OCI-M2 (cell line): ENCODE data around the gene SCAMP5.

Experiments used
- DNase-seq: peaks from one replicate; lab custom pipeline; 2025; ENCODE audit not compliant: unreplicated experiment; lab: John Stamatoyannopoulos, UW

Gene SCAMP5

DNA sequence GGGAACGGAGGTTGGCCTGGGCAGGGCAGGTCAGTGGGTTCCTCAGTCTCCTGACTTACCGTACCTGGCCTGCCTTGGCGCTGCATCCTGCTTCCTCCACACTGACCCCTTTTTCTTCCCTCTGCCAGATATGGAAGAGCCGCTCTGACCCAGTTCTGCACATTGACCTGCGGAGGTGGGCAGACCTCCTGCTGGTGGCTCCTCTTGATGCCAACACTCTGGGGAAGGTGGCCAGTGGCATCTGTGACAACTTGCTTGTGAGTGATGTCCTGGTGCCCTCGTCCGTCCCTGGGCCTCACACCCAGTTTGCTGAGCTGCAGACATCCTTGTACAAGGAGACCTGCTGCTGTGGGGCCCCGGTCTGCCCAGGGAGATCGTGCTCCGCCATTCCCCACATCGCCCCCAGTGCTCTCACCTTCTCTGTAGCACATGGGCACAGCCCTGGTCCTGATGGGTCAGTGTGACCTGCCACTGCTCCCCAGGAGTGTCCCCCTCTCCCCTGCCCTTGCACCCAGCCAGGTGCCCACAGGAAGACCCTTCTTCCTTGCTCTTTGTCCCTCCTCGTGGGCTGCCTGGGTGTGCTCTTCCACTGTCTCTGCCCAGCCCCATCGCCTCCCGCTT lies 49.0 kb downstream of the SCAMP5 start:
- DNase-seq = no peak

DNA sequence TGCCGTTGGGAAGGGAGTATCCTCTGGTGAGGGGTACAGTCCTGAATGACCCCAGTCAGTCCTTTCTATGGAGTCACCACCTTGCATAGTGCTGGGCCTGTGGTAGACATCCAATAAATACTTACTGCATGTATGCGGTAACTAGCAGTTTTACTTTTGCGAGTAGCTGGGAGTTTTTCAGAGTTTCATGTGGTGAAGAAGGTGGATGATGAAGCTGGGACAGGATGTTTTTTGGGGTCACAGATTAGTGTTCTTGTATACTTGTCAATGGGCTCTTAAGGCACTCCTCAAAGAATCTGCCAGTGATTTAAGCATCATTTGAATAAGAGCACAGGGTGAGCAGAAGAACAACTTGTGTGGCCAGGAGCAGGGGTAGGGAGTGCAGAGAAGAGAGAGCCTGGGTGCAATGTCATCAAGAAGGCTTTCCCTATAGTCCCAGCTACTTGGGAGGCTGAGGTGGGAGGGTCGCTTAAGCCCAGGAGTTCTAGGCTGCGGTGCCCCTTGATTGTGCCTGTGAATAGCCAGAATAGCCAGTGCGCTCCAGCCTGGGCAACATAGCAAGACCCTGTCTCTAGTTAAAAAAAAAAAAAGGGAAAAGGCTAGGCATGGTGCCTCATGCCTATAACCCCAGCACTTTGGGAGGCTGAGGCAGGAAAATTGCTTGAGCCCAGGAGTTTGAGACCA lies 50.1 kb downstream of the SCAMP5 start:
- no peak for DNase-seq

DNA sequence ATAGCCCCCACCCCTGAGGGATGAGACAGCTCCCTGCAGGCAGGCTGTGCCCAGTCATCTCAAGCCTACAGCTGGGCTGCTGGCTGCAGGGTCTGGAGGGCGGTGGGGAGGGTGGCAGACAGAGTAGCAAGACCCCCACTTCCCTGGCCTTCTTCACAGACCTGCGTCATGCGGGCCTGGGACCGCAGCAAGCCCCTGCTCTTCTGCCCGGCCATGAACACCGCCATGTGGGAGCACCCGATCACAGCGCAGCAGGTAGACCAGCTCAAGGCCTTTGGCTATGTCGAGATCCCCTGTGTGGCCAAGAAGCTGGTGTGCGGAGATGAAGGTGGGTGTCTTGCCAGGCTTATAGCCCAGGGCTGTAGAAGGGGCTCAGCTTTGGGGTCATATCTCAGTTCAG lies 53.0 kb downstream of the SCAMP5 start:
- DNase-seq = no peak

DNA sequence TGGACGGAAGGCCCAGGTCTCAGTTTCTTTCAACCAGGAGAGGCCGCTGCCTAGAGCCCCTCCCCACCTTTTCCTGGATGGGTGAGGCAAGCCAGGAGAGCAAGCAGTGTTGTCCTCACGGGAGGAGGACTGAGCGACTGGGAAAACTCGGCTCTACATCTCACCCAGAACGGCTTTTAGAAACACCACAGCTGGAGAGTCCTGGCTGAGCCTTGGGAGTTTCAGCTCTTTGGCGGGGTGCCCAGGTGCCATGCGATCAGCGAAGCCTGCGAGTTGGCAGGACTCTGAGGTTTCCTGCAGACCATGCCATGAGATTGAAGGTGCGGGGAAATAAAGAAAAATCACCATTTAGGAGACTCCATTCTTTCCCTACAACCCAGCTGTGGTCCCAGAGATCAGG lies 54.0 kb downstream of the SCAMP5 start:
- DNase-seq = no peak

DNA sequence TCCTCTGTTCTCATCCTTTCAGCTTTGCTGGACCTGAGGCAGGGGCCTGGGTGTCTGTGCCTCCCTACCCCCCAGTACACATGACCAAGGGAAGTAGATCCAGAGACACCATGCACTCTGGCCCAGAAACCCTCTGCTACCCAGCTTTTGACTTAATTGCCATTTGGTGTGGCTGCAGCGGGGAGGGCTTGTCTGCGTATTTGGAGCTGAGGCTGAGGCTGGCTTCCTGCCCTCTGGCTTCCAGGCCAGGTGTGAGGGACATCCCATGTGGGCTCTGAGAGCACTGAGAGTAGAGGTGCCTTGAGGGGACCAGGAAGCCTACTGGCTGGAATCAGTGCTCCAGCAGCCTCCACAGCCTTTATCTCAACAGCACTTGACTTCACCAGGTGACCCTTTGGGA lies 54.9 kb downstream of the SCAMP5 start:
- no peak for DNase-seq

DNA sequence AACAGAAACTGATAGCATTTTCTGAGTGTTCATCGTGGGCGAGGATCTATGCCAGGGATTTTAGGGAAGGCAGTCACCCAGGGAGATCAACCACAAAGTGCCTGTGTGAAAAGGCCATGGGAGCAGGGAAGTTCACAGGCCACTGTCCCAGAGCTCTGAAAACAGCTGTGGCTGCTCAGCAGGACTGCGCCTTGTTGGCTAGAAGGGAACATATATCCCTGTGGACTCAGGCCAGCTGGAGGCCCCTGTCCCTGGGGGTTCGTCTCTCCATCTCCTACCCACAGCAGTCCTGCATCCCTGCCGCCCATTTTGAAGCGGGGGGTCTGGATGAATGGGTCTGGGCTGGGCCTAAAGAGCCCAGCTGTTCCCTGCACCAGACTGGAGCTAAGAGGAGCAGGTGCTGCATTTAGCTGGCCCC lies 55.8 kb downstream of the SCAMP5 start:
- DNase-seq = no peak

DNA sequence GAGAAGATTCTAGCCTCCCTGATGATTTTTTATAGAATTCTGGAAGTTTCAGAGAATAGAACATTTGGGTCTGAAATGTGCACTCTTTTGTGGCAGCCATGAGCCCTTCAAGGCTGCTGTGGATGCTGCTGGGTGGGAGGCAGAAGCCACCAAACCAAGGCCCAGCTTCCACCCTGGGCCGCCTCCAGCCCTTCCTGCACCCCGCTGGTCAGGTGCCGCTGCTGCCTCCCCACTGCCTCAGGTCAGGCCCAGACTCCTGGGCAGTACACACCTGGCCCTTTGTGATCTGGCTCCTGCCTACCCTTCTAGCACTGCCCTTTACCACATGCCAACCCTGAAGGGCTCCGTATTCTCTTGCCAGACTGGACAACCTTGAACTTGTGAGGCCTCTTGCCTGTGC lies 56.3 kb downstream of the SCAMP5 start:
- no peak for DNase-seq

DNA sequence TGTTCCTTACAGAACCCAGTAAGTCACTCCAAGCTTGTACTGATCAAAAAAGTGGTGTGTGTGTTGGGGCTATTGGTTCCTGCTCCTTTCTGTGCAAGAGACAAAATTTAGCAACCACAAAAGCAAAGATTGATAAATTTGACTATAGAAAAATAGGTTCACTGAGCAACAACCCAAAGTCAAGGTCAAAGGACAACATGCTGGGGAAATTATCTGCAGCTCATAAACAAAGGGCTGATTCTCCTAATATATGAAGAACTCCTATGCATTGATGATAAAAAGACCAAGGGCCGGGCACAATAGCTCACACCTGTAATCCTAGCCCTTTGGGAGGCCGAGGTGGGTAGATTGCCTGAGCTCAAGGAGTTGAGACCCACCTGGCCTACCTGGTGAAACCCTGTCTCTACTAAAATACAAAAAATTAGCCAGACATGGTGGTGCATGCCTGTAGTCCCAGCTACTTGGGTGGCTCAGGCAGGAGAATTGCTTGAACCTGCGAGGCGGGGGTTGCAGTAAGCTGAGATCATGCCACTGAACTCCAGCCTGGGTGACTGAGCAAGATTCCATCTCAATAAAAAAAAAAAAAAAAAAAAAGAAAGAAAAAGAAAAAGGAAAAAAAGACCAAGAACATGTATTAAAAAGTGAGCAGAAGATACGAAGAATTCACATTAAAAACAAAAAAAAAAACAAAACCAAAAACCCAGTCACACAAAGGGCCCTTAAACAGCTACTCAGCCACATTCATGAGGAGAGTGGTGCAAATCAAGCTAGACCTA lies 57.8 kb downstream of the SCAMP5 start:
- DNase-seq = no peak

DNA sequence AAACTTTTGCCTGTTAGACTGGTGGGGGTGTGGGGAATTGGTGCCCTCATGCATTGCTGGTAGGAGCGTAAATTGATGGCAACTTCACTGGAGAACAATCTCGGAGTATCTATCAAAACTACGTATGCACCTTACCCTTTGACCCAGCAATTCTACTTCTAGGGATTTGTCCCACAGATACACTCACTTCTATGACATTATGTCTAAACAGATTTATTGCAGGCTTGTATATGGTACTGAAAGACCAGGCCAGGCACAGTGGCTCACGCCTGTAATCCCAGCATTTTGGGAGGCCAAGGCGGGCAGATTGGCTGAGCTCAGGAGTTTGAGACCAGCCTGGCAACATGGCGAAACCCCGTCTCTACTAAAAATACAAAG lies 58.4 kb downstream of the SCAMP5 start:
- DNase-seq = no peak

DNA sequence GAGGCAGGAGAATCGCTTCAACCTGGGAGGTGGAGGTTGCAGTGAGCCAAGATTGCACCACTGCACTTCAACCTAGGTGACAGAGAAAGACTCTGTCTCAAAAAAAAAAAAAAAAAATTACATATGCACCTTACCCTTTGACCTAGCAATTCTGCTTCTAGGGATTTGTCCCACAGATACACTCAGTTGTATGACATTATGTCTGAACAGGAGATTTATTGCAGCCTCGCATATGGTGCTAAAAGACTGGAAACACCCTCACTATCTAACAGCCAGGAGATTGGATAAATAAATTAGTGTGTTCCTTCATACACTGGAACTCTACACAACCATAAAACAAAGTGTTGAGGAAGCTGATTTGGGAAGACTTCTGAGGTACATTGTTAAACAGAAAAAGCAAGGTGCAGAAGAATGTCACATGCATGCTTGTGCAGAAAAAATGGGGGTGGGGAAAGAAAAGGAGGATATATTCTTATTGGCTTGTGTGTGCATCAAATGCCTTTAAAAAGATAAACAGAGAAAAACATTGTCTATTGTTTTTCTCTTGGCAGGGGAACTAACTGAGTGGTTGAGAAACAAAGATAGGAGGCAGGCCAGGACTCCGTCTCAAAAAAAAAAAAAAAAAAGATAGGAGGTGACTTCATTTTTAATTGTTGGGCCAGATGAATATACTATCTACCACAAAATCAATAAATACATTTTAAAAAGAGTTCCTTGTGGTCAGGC lies 59.0 kb downstream of the SCAMP5 start:
- DNase-seq = no peak

DNA sequence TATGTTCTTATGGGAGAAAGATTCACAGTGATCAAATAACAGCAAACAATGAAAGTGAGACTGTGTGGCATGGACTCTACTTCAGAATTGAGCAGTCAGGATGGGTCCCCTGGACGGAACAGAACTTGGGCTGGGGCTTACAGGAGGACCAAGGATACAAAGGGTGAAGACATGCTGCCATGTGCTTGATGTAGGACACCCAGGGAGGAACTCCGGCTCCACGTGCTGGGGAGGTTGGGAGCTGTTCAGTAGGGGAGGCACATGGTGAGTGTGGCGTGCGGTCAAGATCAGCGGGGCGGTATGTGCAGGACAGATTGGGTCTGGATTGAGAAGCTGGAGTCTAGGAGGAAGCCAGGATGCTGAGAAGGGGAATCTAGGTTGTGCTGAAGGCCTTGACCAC lies 60.7 kb downstream of the SCAMP5 start:
- no peak for DNase-seq

DNA sequence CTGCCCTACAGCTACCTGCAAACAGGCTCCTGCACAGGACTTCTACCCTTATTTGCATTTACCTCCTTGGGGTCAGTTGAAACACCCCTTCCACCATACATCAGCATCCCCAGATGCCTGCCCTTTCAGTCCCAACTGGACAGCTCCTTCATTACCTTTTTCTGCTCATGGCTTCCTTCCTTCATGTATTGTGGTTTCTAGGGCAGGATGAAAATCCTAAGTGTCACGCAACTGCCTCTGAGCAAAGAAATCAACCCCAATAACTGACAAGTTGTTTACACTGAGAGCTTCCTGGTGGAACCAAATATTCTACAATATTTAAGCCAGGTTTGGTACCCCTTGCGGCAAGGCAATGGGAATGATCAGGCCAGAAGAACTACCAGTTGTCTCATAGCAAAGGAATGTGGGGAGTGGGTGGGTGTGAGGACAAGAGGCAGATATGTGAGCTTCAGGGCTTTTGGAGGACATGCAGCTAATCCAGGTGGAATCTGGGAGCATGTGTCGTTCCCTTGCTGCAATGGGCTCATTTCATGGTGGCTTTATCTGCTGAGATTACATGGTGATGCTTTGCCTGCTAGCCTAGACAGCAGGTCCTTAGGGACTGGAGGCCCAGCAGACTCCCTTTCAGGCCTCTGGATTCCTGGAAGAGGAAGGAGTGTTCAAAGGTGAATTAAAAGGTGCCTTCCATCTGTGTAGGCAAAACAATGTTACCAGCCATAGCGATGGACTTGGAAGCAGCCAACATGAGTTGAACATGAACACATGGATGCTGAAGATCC lies 63.0 kb downstream of the SCAMP5 start:
- DNase-seq = no peak

DNA sequence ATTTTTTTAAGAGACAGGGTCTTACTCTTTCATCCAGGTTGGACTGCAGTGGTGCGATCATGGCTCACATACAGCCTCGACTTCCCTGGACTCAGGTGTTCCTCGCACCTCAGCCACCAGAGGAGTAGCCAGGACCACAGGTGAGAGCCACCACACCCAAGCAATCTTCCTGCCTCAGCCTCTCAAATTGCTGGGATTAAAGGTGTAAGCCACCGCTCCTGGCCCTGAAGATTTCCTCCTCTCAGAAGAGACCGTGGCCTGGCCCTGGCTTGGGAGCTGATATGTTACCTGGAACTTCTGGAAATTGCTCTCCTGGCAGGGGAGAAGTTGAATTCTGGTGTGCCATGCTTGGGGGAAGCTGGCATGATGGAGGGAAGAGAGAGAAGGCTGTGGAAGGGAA lies 64.2 kb downstream of the SCAMP5 start:
- no peak for DNase-seq

DNA sequence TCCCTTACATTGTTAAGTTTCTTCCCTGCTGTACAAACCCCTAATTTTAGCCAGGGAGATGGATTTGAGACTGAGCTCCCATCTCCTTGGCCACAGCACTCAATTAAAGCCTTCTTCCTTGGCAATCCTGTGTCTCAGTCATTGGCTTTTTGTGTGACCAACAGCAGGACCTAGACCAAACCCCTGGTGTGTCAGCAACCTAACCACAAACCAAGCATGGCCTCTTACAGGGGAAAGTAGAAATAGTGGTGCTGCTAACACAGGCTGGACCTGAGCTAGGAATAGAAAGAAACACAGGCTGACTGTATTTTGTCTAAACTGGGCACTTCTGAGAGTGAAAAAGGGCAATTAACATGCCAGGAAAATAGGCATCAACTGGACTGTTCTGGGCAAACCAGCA lies 65.9 kb downstream of the SCAMP5 start:
- peak; percentile 13 for DNase-seq

DNA sequence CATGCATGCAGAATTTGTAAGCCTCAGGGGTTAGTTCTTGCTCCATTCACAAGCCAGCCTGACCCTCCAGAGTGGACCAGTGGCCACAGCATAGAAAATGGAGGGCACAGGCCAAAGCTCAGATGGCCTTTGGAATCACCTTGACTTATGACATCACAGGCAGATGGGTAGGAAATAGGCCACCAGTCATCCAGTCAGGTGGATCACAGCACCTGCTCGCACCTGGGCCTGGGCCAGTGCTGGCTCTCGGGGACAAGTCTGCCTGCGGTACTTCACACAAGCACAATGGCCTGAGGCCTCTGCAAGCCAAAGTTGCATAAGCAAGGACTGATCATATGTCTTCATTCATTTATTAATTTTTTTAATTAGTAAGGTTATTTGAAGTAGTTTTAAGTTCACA lies 67.3 kb downstream of the SCAMP5 start:
- no peak for DNase-seq

DNA sequence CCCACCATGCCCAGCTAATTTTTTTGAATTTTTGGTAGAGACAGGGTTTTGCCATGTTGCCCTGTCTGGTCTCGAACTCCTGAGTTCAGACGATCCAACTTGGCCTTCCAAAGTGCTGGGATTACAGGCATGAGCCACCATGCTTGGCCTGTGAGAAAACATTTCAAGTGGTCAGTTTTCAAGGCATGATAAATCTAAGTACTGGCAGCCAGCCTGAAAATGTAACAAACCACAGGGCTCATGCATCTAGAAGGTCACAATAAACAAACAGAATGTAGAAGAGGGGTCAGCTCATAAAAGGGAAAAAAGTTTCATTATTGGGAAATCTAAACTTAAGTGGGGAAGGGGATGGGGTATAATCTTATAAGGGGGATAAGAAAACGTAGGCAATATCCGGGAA lies 68.0 kb downstream of the SCAMP5 start:
- DNase-seq = no peak

DNA sequence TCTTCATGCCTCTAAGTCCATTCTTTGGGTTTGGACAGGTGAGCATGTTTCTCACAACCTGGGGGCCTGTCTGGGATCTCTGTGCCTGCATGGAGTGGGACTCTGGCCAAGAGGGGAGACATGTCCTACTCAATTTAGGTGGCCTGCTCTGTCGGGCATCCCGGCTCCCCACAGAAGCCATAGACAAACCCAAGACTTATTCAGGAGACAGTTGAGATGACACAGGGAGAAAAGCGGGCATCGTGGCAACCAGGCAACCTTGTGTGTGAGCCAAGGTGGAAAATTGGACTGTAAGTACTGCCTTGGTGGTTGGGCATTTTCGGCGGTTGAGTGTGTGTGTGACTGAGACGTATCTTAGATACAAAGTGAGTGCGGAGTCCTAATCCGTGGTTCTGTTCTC lies 68.5 kb downstream of the SCAMP5 start:
- no peak for DNase-seq

DNA sequence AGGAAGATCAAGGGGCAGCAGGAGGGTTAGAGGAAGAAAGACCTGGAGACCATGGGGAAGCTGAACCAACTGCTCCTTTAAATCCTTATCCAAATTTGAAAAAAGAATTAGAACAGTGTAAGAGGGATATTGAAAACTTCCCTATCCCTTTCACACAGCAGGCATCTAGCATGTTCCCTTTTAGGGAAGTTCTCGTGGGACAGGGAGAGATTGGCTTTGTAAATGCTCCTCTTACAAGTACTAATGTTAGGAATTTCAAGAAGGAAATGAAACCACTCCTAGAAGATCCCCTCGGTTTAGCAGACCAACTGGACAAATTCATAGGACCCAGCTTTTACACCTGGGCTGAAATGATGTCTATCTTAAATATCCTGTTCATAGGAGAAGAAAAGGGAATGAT lies 69.5 kb downstream of the SCAMP5 start:
- DNase-seq = no peak

DNA sequence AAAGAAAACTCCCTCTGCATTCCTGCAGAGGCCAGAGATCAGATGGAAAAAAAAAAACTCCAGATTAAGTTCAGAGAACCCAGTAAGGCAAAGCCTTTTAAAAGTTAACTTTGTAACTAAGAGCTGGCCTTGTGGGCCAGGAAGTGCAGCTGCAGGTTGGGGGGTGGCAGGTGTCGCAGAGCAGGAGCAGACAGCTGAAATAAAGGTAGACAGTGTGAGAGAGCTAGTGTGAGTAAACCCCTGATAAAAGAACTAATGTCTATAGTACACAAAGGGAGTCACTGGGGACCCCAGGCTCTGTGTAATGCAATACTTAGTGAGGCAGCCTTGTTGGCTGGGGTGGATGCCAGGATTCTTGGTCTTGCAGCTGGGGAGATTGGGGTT lies 70.1 kb downstream of the SCAMP5 start:
- DNase-seq = no peak

DNA sequence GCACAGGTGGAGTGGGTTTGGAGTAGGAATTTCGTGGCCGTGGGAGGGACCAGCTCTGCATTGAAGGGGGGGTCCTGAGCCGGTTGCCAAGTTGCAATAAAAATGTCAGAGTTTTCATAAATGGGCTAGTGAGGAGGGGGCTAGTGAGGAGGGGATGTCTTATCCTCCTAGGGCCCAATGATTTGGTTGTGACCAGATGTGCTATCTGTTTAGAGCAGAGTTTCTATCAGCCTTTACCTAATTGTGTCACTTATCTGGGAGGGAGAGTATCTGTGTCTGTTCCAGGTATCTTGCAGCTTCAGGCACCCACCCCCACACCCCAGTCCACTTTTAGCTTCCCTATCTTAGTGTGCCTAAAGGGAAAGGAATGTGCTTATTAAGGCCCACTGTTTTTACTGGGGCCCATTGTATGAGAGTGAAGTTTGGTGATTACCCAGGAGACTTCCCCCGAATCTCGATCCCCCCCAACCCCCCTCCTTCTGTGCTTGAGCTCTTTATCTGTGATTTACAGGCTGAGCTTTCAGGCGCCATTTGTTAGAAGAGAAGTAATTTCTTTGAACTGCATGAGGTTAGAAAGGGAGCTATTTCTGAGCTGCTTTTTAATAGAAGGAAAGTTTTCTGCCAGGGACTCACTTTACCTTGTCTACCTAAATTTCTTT lies 70.6 kb downstream of the SCAMP5 start:
- peak; percentile 73 for DNase-seq
